Transverse colon (tissue), 4 donors: Measurements from ENCODE around the gene RHEB.

Experiments used
- CTCF ChIP-seq, 5 experiments: fragments of 200-600 bp in 3 of 5; fragments of 450-650 bp in 2 of 5; sonication (generic) in 3 of 5; IDR thresholded peaks; 1 replicate in 2 of 5; 2 replicates in 3 of 5; pipeline ENCODE4 v1.5.1; 2016 to 2017; ENCODE audit warnings: antibody characterized with exemption in 5 of 5, inconsistent platforms in 3 of 5, mild to moderate bottlenecking in 2 of 5, moderate library complexity in 1 of 5
- POLR2A ChIP-seq: fragments of 450-650 bp; IDR thresholded peaks from one replicate; pipeline ENCODE4 v1.6.1; 2016; ENCODE audit warnings: antibody characterized with exemption, mild to moderate bottlenecking, moderate library complexity
- POLR2AphosphoS5 ChIP-seq, 3 donors: sonication (generic); formaldehyde crosslinking; IDR thresholded peaks; one replicate each; pipeline ENCODE4 v1.6.1; 2016; ENCODE audit warnings: antibody characterized with exemption in 3 of 3

DNA sequence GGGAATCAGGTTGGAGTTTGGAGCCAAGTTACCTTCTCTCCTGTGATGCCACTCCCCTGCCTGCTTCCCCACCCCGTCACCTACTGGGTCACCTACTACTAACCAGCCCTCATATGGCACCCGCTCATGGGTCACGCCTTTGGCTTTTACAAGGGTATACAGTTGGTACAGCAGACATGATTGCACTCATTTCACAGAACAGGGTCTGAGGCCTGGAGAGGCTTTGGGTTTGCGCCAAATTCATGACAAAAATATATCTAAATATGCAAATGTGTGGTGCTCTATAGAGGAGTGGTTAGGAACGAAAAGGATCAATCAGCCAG is 90.5 kb downstream of the RHEB start:
- TF ChIP-seq CTCF (IDR thresholded peaks at IDR 0.05), result no peak
- no peak for TF ChIP-seq POLR2A
- no peak for TF ChIP-seq POLR2AphosphoS5 (IDR thresholded peaks at IDR 0.05)
